22Rv1 (cell line): ENCODE results near the gene GIT2.
"Not testable (repeated sequence)": the region's sequence is repeated elsewhere in the genome, so short reads cannot be mapped to it uniquely, and the experiment has no call there.

Experiments
- H3K27ac ChIP-seq: fragments of 450-650 bp; 2 replicates; pipeline ENCODE4 v1.5.1; 2017
- ZFX ChIP-seq: fragments of 450-650 bp; IDR thresholded peaks from 2 replicates; pipeline ENCODE4 v1.6.1; 2017; ENCODE audit warnings: antibody characterized with exemption, borderline replicate concordance
- TF ChIP-seq, protein P1 (sequence below): fragments of 450-650 bp; IDR thresholded peaks from 2 replicates; pipeline ENCODE4 v1.5.1; 2017; ENCODE audit warnings: mild to moderate bottlenecking

Gene GIT2

DNA sequence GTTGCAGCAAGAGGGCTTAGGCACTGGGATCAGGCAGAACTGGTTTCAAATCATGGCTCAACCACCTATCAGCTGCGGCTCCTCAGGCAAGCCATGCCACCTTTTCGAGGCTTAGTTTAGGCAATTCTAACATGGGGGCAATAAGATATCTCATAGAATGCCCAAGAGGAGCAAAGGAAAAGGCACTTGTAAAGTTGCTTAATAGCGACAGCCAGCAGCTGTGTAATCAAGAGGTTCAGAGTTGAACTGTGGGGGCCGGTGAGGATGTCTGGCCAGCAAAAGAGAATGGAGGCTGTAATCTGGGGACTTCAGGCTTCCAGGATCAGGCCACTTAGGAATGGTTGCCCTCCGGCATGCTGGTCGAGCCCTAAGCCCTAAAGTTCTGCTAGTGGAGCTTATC is 99.1 kb downstream of the GIT2 start:
- no peak overlapping the region for H3K27ac ChIP-seq
- no peak for TF ChIP-seq ZFX
- TF ChIP-seq, protein P1, sequence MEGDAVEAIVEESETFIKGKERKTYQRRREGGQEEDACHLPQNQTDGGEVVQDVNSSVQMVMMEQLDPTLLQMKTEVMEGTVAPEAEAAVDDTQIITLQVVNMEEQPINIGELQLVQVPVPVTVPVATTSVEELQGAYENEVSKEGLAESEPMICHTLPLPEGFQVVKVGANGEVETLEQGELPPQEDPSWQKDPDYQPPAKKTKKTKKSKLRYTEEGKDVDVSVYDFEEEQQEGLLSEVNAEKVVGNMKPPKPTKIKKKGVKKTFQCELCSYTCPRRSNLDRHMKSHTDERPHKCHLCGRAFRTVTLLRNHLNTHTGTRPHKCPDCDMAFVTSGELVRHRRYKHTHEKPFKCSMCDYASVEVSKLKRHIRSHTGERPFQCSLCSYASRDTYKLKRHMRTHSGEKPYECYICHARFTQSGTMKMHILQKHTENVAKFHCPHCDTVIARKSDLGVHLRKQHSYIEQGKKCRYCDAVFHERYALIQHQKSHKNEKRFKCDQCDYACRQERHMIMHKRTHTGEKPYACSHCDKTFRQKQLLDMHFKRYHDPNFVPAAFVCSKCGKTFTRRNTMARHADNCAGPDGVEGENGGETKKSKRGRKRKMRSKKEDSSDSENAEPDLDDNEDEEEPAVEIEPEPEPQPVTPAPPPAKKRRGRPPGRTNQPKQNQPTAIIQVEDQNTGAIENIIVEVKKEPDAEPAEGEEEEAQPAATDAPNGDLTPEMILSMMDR, result no peak

DNA sequence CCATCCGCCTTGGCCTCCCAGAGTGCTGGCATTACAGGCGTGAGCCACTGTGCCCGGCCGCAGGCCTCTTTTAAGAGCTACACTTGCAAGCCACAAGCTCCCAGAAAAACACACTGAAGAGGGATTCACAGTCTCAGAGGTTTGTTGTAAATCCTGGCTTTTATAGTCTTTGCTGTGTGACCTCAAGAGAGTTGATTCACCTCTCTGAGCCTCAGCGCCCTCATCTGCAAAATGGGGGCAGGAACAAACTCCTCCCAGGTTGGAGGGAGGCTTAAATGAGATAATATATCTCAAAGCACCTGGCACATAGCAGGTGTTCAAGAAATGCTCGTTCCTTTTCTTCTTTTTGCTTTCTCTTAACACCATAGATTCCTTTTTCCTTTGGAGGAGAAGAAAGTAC is 100.0 kb downstream of the GIT2 start:
- H3K27ac ChIP-seq, result no peak overlapping the region
- no peak for TF ChIP-seq ZFX
- TF ChIP-seq, protein P1, result no peak

DNA sequence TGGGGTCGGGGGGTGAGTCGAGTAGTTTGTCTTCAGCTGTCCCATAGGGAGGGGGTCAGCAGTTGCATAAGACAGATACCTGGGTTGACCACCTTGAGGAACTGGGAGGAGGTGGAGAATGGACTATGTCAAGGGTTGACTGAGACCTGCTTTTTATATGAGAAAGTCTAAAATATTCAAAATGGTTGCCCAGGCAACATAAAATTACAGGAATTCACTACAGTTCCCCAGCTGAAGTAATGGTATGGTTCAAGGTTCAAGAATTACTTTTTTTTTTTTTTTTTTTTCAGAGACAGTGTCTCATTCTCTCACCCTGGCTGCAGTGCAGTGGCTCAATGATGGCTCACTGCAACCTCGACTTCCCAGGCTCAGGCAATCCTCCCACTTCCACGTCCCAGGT is 101.2 kb downstream of the GIT2 start:
- no peak for TF ChIP-seq ZFX
- TF ChIP-seq, protein P1, result no peak
- H3K27ac ChIP-seq, result no peak overlapping the region

DNA sequence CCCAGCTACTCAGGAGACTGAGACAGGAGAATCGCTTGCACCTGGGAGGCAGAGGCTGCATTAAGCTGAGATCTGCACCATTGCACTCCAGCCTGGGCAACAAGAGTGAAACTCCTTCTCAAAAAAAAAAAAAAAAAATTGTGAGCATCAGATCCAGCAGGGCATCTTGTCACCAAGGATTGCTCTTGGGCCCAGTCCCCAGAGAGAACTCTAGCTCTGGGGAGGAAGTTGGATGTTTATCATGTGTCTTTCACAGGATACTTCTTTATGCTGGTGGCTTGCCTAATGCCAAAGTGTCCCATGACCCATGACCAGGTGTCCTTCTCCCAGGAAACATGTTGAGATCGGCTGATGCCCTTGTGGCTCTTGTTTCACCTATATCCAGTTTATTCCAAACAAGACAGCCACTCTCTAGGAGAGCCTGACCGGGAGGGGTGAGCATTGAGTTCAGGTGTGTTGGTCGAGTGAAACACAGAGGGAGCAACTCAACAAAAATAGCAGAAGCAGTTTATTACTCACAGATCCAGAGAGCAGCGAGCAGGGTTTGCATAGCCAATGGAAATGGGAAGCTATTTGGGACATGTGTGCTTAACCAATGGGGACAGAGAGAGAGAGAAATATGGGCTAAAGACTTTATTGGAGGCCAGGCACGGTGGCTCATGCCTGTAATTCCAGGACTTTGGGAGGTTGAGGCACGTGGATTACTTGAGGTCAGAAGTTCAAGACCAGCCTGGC is 102.7 kb downstream of the GIT2 start:
- no peak overlapping the region for H3K27ac ChIP-seq
- TF ChIP-seq, protein P1, result no peak
- no peak for TF ChIP-seq ZFX

DNA sequence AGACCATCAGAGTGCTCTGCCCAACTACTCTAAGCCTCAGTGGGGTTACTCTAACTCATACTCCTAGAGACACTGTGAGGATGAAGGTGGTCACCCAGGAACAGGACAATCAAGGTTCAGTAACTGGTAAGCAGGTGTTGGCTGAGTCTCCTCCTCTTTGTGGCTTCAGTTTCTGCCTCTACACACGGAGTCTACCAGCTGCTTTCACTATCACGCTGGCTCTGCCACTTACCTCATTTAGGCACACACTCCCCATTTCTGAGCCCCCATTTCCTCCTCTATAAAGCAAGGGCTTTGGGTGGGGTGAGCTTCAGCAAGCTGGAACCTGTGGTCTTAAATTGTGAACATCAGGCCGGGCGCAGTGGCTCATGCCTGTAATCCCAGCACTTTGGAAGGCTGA is 103.4 kb downstream of the GIT2 start:
- TF ChIP-seq, protein P1, result no peak
- TF ChIP-seq ZFX, result no peak
- H3K27ac ChIP-seq, result no peak overlapping the region

DNA sequence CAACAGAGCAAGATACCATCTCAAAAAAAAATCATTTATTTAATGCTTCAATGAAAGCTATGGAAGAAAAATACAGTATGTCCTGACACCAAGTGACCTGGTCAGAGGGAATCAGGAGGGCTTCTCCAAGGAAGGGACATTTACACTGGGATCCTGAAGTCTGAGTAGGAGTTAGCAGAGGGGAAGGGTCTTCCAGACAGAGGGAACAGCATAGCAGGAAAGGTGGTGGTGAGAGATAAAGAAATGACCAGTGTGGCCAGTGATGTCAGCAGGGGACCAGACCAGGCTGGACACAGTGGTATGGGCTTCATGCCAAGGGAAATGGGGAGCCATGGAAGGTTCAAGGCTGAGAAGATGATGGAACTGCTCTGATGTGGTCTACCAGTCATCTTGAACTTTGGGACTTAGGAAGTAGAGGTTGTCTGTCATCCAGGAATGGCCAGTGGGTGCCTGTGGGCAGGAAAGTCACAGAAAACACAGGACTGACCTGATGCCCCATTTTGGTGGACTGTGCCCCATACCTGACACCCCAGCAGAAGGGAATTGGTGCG is 103.9 kb downstream of the GIT2 start:
- no peak overlapping the region for H3K27ac ChIP-seq
- no peak for TF ChIP-seq ZFX
- TF ChIP-seq, protein P1, result no peak

DNA sequence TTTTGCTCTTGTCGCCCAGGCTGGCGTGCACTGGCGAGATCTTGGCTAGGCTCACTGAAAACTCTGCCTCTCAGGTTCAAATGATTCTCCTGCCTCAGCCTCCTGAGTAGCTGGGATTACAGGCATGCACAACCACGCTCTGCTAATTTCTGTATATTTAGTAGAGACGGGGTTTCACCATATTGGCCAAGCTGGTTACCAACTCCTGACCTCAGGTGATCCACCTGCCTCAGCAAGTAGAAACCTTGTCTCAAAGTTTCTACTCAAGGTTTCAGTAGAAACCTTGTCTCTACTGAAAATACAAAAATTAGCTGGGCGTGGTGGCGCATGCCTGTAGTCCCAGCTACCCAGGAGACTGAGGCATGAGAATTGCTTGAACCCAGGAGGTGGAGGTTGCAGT is 104.4 kb downstream of the GIT2 start:
- H3K27ac ChIP-seq, result not testable (repeated sequence)

DNA sequence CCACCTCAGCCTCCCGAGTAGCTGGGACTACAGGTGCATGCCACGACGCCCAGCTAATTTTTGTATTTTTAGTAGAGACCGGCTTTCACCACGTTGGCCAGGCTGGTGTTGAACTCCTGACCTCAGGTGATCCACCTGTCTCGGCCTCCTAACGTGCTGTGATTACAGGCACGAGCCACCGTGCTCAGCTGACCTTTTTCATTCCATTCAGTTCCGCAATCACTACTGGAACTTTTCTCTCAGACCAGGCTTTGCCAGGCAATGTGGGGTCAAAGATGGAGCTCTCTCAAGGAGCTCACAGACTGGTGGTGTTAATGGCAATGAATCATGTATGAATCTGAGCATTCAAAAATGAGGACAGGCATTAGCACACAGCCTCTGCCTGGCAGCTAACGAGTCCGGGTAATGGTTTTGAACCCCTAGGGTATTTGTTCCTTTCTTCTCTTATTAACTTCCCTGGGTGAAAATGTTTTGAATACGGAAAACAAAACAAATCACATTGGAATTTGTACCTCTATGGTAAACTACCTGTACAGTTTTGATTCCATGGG is 105.5 kb downstream of the GIT2 start:
- H3K27ac ChIP-seq, result no peak overlapping the region
- no peak for TF ChIP-seq ZFX
- TF ChIP-seq, protein P1, result no peak
